ENCODE measurements around the gene LRRC41. TPM values are rescaled to one million over a fixed set of nuclear protein-coding genes. Genes with fewer than 3 reads are reported as not detected.
A peak's percentile ranks its signal among the peaks of the same experiment; 100 is the strongest.

Gene LRRC41
- polyA plus RNA-seq, 3 donors = 22.9 to 50.9 (median 47.4) TPM

DNA sequence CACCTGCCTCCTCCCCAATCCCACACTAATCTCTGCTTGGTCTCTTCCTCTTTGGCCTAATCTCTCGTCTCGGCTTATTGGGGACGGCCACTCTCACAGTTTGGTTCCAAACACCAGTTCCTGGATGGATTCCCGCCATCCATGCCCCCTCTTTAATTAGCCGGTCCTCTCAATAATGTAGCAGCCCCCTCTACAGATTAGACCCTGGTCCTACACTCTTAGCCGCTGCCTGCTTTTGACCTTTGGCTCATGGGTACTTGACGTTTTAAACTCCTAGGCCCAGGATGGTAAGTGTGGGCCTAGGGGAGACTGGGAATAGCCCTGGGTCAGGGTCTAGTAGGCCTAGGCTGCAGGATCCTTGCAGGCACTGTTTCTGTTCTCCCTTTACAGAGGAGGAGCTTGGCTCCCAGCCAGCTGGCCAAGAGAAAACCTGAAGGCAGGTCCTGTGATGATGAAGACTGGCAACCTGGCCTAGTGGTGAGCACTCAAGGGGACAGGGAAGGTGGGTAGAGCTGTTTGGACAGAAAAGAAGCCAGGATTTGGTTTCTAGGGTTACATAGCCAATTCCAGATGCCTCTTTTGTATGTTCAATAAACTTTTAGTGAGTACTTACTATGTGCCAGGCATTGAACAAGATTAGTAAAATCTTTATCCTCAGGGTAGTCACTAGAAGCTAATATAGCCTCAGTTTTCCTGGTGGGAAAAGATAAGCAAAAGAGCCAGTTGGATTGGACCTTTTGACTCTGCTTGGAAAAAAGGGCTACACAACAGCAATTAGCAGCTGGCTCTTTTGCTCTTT lies 55.1 kb downstream of the LRRC41 start:
- Mint-ChIP-seq H3K4me3 (peak overlapping the region; percentile 81 to 88), H3K36me3 (peaks cover 16 to 28% of the 10 kb centered on the region in 2 donors), H3K27me3 (ENCODE audit: low read depth in 3 of 3) (peaks cover 0 to 3% (median 0%) of the 10 kb centered on the region in 3 donors), H3K9me3 (no peaks in the 10 kb centered on the region), H3K27ac (peak overlapping the region in 2 of 7 donors; percentile 14 to 64), H3K4me1 (peaks cover 27% of the 10 kb centered on the region)
- Histone ChIP-seq H4K20me1 (ENCODE audit: insufficient read depth, low read length) (no peaks in the 10 kb centered on the region), H3K36me3 (replicated peaks in 1 of 2; ENCODE audit: control insufficient read depth in 1 of 2, insufficient read depth in 2 of 2, low read length in 2 of 2) (peaks cover 4 to 17% of the 10 kb centered on the region in 2 donors), H2AFZ (ENCODE audit: insufficient read depth, low read depth, low read length, poor library complexity, severe bottlenecking) (peak overlapping the region; percentile 89), H3K9me3 (replicated peaks in 1 of 2; ENCODE audit: control insufficient read depth in 1 of 2, insufficient read depth in 1 of 2, low read length in 2 of 2) (no peaks in the 10 kb centered on the region), H3K4me2 (replicated peaks; ENCODE audit: extremely low read depth, low read length, poor library complexity, severe bottlenecking) (peak overlapping the region; percentile 98), H3K9ac (ENCODE audit: insufficient read depth, low read length, poor library complexity, severe bottlenecking) (peak overlapping the region; percentile 27), H3K4me1 (ENCODE audit: control insufficient read depth in 1 of 2, insufficient read depth in 2 of 2, low read length in 2 of 2) (peaks cover 19 to 20% of the 10 kb centered on the region in 2 donors), H3K79me2 (ENCODE audit: insufficient read depth, low read length) (peaks cover 30% of the 10 kb centered on the region), H3K4me3 (replicated peaks in 1 of 3; ENCODE audit: low read depth in 2 of 3, low read length in 3 of 3) (peak overlapping the region; percentile 81 to 96 (median 89)), H3K27ac (ENCODE audit: low read depth in 1 of 2, low read length in 2 of 2) (peak overlapping the region in 1 of 2 donors; percentile 15), H3K27me3 (ENCODE audit: control insufficient read depth in 2 of 2, insufficient read depth in 2 of 2, low read length in 2 of 2) (no peaks in the 10 kb centered on the region)
- TF ChIP-seq CTCF (IDR thresholded peaks at IDR 0.05) = no peak
- 5% methylated on average over 6 of the region's 7 CpGs for WGBS (ENCODE audit: insufficient coverage)
- DNase-seq = no peak
- intact Hi-C loops (cut with micrococcal nuclease) = loop anchor here (5.0 kb wide), 2 partner anchors 54 to 104 kb away; partner anchors contain the start of genes LRRC41 (in 1 of the 2) and UQCRH (in 1 of the 2)

GRCh38 chr1:46247436-46248121 lies 55.8 kb downstream of the LRRC41 start, which contains the start of gene RAD54L:
Gene RAD54L, plus strand, starts transcription at chr1:46247763. Its CDS starts 643 bp downstream, at chr1:46248406.
- peak within 1 kb of the TSS; percentile 62 to 94 (median 87) for H3K27ac Mint-ChIP-seq
- peak within 1 kb of the TSS; percentile 20 to 74 for H3K27ac ChIP-seq (ENCODE audit: low read depth in 1 of 2, low read length in 2 of 2)
- intact Hi-C loops (cut with micrococcal nuclease) = loop anchor here (2.0 to 5.0 kb wide), 3 partner anchors 55 to 105 kb away; partner anchors contain the start of genes LRRC41 (in 2 of the 2) and UQCRH (in 2 of the 2)
- peaks cover 19 to 20% of the 10 kb centered on the region in 2 donors for H3K4me1 ChIP-seq (ENCODE audit: control insufficient read depth in 1 of 2, insufficient read depth in 2 of 2, low read length in 2 of 2)
- peaks cover 4 to 17% of the 10 kb centered on the region in 2 donors for H3K36me3 ChIP-seq (replicated peaks in 1 of 2; ENCODE audit: control insufficient read depth in 1 of 2, insufficient read depth in 2 of 2, low read length in 2 of 2)
- peak within 1 kb of the TSS; percentile 62 for H3K9ac ChIP-seq (ENCODE audit: insufficient read depth, low read length, poor library complexity, severe bottlenecking)
- peak; percentile 96 to 98 (median 97) for DNase-seq
- no peak for TF ChIP-seq CTCF (IDR thresholded peaks at IDR 0.05)
- peak within 1 kb of the TSS; percentile 81 to 97 (median 89) for H3K4me3 ChIP-seq (replicated peaks in 1 of 3; ENCODE audit: low read depth in 2 of 3, low read length in 3 of 3)
- peaks cover 9 to 21% of the 10 kb centered on the region in 2 donors for H3K36me3 Mint-ChIP-seq
- H3K79me2 ChIP-seq (ENCODE audit: insufficient read depth, low read length) = peaks cover 30% of the 10 kb centered on the region
- peaks cover 0 to 3% (median 0%) of the 10 kb centered on the region in 3 donors for H3K27me3 Mint-ChIP-seq (ENCODE audit: low read depth in 3 of 3)
- no peaks in the 10 kb centered on the region for H3K9me3 ChIP-seq (replicated peaks in 1 of 2; ENCODE audit: control insufficient read depth in 1 of 2, insufficient read depth in 1 of 2, low read length in 2 of 2)
- peak within 1 kb of the TSS; percentile 98 for H3K4me2 ChIP-seq (replicated peaks; ENCODE audit: extremely low read depth, low read length, poor library complexity, severe bottlenecking)
- H3K9me3 Mint-ChIP-seq = no peaks in the 10 kb centered on the region
- H3K27me3 ChIP-seq (ENCODE audit: control insufficient read depth in 2 of 2, insufficient read depth in 2 of 2, low read length in 2 of 2) = no peaks in the 10 kb centered on the region
- WGBS (ENCODE audit: insufficient coverage) = 0% methylated on average over 22 of the region's 49 CpGs
- H4K20me1 ChIP-seq (ENCODE audit: insufficient read depth, low read length) = no peaks in the 10 kb centered on the region
- peak within 1 kb of the TSS; percentile 97 to 99 for H3K4me3 Mint-ChIP-seq
- peak within 1 kb of the TSS; percentile 96 for H2AFZ ChIP-seq (ENCODE audit: insufficient read depth, low read depth, low read length, poor library complexity, severe bottlenecking)
- peaks cover 27% of the 10 kb centered on the region for H3K4me1 Mint-ChIP-seq
